Heart left ventricle (tissue), 16 donors: ENCODE data around the gene SLCO3A1. TPM values are rescaled to one million over a fixed set of nuclear protein-coding genes. Genes with fewer than 3 reads are reported as not detected.

Experiments used
- ATAC-seq, 4 donors: fragments of 200-7000 bp; cut with Tn5 transposase; one replicate each; pipeline ENCODE4 v1.9.1; 2020 to 2022; ENCODE audit warnings: moderate library complexity in 4 of 4, mild to moderate bottlenecking in 3 of 4, moderate number of reproducible peaks in 1 of 4
- DNase-seq, 5 donors: peaks; one replicate each; pipeline ENCODE4 v3.0.0-alpha.2; 2020
- H3K27ac ChIP-seq, 12 donors: fragments of 200-600 bp; sonication (generic) in 4 of 12; one replicate each; pipeline versions ENCODE4 v1.5.0 to v1.8.0; 2016 to 2022; ENCODE audit warnings: mild to moderate bottlenecking in 2 of 12
- H3K27me3 ChIP-seq, 9 donors: fragments of 200-600 bp; sonication (generic) in 2 of 9; one replicate each; pipeline versions ENCODE4 v1.5.1 to v1.8.0; 2016 to 2022; ENCODE audit warnings: mild to moderate bottlenecking in 3 of 9
- H3K36me3 ChIP-seq, 9 donors: fragments of 200-600 bp; sonication (generic) in 2 of 9; one replicate each; pipeline versions ENCODE4 v1.5.0 to v1.8.0; 2018 to 2022; ENCODE audit warnings: mild to moderate bottlenecking in 2 of 9
- H3K4me1 ChIP-seq, 12 donors: fragments of 200-600 bp; sonication (generic) in 4 of 12; one replicate each; pipeline versions ENCODE4 v1.5.0 to v1.8.0; 2016 to 2022; ENCODE audit warnings: mild to moderate bottlenecking in 3 of 12
- H3K4me3 ChIP-seq, 12 donors: fragments of 200-600 bp; sonication (generic) in 4 of 12; one replicate each; pipeline versions ENCODE4 v1.5.0 to v1.8.0; 2017 to 2022; ENCODE audit warnings: mild to moderate bottlenecking in 9 of 12, moderate library complexity in 4 of 12
- H3K9me3 ChIP-seq, 12 donors: fragments of 200-600 bp; sonication (generic) in 4 of 12; one replicate each; pipeline versions ENCODE4 v1.5.0 to v1.8.0; 2016 to 2022; ENCODE audit warnings: mild to moderate bottlenecking in 1 of 12
- CTCF ChIP-seq, 12 donors: fragments of 200-600 bp; sonication (generic) in 4 of 12; IDR thresholded peaks; one replicate each; pipeline versions ENCODE4 v1.5.0 to v1.8.0; 2018 to 2022; ENCODE audit warnings: antibody characterized with exemption in 12 of 12, mild to moderate bottlenecking in 5 of 12
- POLR2A ChIP-seq, 2 donors: fragments of 450-650 bp; IDR thresholded peaks; one replicate each; pipeline ENCODE4 v1.6.1; 2017; ENCODE audit warnings: antibody characterized with exemption in 2 of 2, mild to moderate bottlenecking in 2 of 2, moderate library complexity in 2 of 2
- WGBS, 4 donors: extraction: QIAGEN DNeasy Blood & Tissue Kit in 2 of 4; methylation state at CpG; one replicate each; pipeline versions ENCODE4 v1.1.5 to v1.1.7; 2013 to 2018; 5-methylcytosine and 5-hydroxymethylcytosine counted together
- intact Hi-C, 10 donors: fragments of 100-400 bp; cut with DNase I; formaldehyde crosslinking; loops; one replicate each; pipeline versions ENCODE4 v1.11.1 to v1.14.2; 2022
- polyA plus RNA-seq, 2 donors: library from polyadenylated mRNA; stranded (reverse); fragments of 200-250 nt; gene quantifications; one replicate each; pipeline ENCODE4 v1.2.3, GENCODE V29; 2013
- total RNA-seq, 9 donors: library from RNA; depleted of rRNA in 2 of 9; stranded (reverse); fragments of >200 nt in 2 of 9; fragmentation: NEBNext Ultra II Directional in 3 of 9; extraction: Animal tissue kit (Norgen Biotek cat#: 25700) in 3 of 9; gene quantifications; one replicate each; pipeline versions ENCODE4 v1.1.0 to v1.2.4, GENCODE V29; 2016 to 2023
- donor health status: ischemic (EF 13 %, LVEDD 7.1; RV severe dilation, severe dysfunction).
- donor health status: healthy with polysubstance abuse.
- donor health status: DM: no; HTN: yes; CAD: no.
- donor health status: DM: no; HTN: no; CAD: no.
- donor health status: ischemic (EF 25% LVEDD 6.9; RV normal size, moderate dysfunction).
- donor health status: ischemic (EF 25% LVEDD 5.7; RV mildly dilated, moderate dysfunction).
- donor health status: healthy.
- donor health status: DM: yes; HTN: yes; CAD: no.
- donor health status: ischemic (EF 35%, LVEDD 5.7; RV mildly dilated, moderate dysfunction).
- donor health status: nonischemic (EF 11% LVEDD 7.7; RV severe dilation, severe dysfunction).
- donor health status: DM: yes; HTN: yes; CAD: no.
- donor health status: PGD.
- donor health status: ischemic (EF 29% LVEDD 5.4; RV normal size, mild dysfunction).
- donor health status: nonischemic (EF 23%, LVEDD 6.1; RV moderate dilation, normal function).

Gene SLCO3A1
- total and polyA plus RNA-seq, 11 donors: 26.3 to 64.2 (median 50.2) TPM

GRCh38 chr15:92105611-92106010, 252.1 kb downstream of the SLCO3A1 start:
- WGBS, 4 donors: 66 to 78% (median 71%) methylated on average over 10 of the region's 10 CpGs
- H3K27me3 ChIP-seq: no peaks in the 10 kb centered on the region
- H3K4me3 ChIP-seq: no peak overlapping the region
- DNase-seq: no peak
- no peak for TF ChIP-seq POLR2A (IDR thresholded peaks at IDR 0.05)
- no peak for TF ChIP-seq CTCF (IDR thresholded peaks at IDR 0.05)
- peaks cover 0 to 47% (median 8%) of the 10 kb centered on the region in 12 donors for H3K4me1 ChIP-seq
- peaks cover 0 to 49% (median 11%) of the 10 kb centered on the region in 9 donors for H3K36me3 ChIP-seq
- ATAC-seq: peak in 3 of 4 donors; percentile 29 to 62 (median 45)
- no peaks in the 10 kb centered on the region for H3K9me3 ChIP-seq
- no peak overlapping the region for H3K27ac ChIP-seq
- intact Hi-C loops: loop anchor here in 1 of 10 donors (10.0 kb wide), 1 partner anchor 89 kb away; no protein-coding TSS in a partner anchor

DNA sequence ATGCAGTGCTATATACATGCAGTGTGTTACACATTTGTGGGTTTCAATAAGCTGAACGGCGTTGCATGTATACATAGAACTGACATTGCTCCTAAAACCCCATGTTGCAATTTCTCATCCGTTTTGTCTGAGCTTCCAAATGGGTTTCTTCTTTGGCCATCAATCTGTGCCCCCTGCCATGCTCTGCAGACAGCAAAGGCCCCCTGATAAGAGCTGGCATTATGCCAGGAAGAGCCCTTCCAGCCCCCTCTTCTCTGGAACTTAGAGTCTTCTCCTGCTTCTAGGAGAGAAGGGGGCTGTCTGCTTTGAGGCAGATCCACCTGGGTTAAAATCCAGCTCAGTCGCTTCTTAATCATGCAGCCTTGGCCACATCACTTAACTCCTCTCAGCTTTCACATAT, 254.0 kb downstream of the SLCO3A1 start:
- Histone ChIP-seq H3K27ac (no peak overlapping the region), H3K4me1 (peaks cover 0 to 65% (median 11%) of the 10 kb centered on the region in 12 donors), H3K36me3 (peaks cover 0 to 49% (median 11%) of the 10 kb centered on the region in 9 donors), H3K4me3 (no peak overlapping the region), H3K9me3 (no peaks in the 10 kb centered on the region), H3K27me3 (no peaks in the 10 kb centered on the region)
- ATAC-seq (no peak), DNase-seq (no peak)
- intact Hi-C loops: loop anchor here in 1 of 10 donors (10.0 kb wide), 1 partner anchor 87 kb away; no protein-coding TSS in a partner anchor
- WGBS, 4 donors: 87 to 90% (median 89%) methylated on average over 4 of the region's 4 CpGs
- TF ChIP-seq CTCF (IDR thresholded peaks at IDR 0.05): no peak
- TF ChIP-seq POLR2A (IDR thresholded peaks at IDR 0.05): no peak

DNA sequence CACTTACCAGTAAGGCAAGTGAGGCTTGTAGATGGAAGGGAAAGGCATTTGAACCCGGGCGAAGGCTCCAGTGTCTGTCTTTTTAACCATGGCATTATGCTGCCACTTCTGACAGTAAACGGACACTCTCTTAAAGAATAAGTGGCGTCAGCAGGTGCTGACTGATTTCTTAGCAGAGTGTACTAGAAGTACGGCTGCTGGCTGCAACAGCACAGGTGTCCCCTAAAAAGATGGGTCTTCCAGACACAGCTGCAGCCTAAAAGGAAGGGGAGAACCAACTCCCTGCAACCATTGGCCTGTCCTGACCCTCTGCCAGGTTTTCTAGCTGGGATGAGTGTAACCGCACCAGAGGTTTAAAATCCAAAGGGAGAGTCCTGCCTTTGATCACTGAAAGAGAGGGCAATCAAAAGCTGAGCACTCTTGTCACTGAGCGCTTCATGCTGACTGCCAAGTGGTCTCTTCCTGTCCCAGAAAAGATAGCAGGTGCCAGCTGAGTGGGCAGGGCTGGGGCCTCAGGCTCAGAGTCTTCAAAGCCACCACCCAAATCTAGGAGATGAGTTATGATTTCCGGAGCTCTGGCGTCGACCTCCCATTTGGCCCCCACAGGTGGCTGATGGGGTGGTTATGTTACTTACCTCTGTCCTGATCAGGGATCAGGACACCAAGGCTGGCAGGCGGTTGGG, 255.8 kb downstream of the SLCO3A1 start:
- WGBS, 4 donors: 59 to 72% (median 68%) methylated on average over 8 to 11 of the region's 11 CpGs
- DNase-seq: no peak
- Histone ChIP-seq H3K4me3 (no peak overlapping the region), H3K4me1 (peaks cover 0 to 65% (median 11%) of the 10 kb centered on the region in 12 donors), H3K9me3 (no peaks in the 10 kb centered on the region), H3K27ac (no peak overlapping the region), H3K36me3 (peaks cover 0 to 52% (median 16%) of the 10 kb centered on the region in 9 donors), H3K27me3 (no peaks in the 10 kb centered on the region)
- ATAC-seq: no peak
- intact Hi-C loops: loop anchor here in 1 of 10 donors (10.0 kb wide), 1 partner anchor 85 kb away; no protein-coding TSS in a partner anchor
- TF ChIP-seq POLR2A (IDR thresholded peaks at IDR 0.05) (no peak), CTCF (IDR thresholded peaks at IDR 0.05) (no peak)

- Histone ChIP-seq H3K4me1 (peaks cover 0 to 59% (median 11%) of the 10 kb centered on the region in 12 donors), H3K27me3 (no peaks in the 10 kb centered on the region), H3K27ac (no peak overlapping the region), H3K9me3 (no peaks in the 10 kb centered on the region), H3K36me3 (peaks cover 0 to 42% (median 15%) of the 10 kb centered on the region in 9 donors), H3K4me3 (no peak overlapping the region)
- DNase-seq (no peak), ATAC-seq (peak in 1 of 4 donors; percentile 17)
- no peak for TF ChIP-seq POLR2A (IDR thresholded peaks at IDR 0.05)
- no peak for TF ChIP-seq CTCF (IDR thresholded peaks at IDR 0.05)
- 26 to 42% (median 40%) methylated on average over 3 of the region's 3 CpGs for WGBS, 4 donors
- intact Hi-C loops: loop anchor here in 1 of 10 donors (5.0 kb wide), 1 partner anchor 91 kb away; no protein-coding TSS in a partner anchor
These were observed 257.8 kb downstream of the SLCO3A1 start for GRCh38 chr15:92111291-92111690.
